H1 (cell line): ENCODE results near the gene PBX1. TPM values are rescaled to one million over a fixed set of nuclear protein-coding genes. Genes with fewer than 3 reads are reported as not detected.

Experiments
- CBX5 ChIP-seq: fragments of 300-800, 300-1000 bp; sonication (generic); IDR thresholded peaks from 2 replicates; pipeline ENCODE4 v1.7.1; 2016; ENCODE audit warnings: antibody characterized with exemption, low read length, low read depth
- CREB1 ChIP-seq: IDR thresholded peaks from 2 replicates; pipeline ENCODE4 v1.6.1; 2012; ENCODE audit warnings: inconsistent platforms
- CTCF ChIP-seq, 3 experiments: IDR thresholded peaks; 1 replicate in 2 of 3; 2 replicates in 1 of 3; pipeline versions ENCODE4 v1.5.1 to v1.6.1; 2011; ENCODE audit warnings: low read length in 3 of 3, mild to moderate bottlenecking in 3 of 3, inconsistent platforms in 2 of 3, low read depth in 1 of 3, moderate library complexity in 1 of 3; ENCODE audit not compliant: insufficient read depth in 1 of 3; ENCODE audit errors: control extremely low read depth in 1 of 3
- KDM4A ChIP-seq: IDR thresholded peaks from one replicate; pipeline ENCODE4 v1.7.1; 2012; ENCODE audit warnings: low read depth, mild to moderate bottlenecking, moderate library complexity, low read length, inconsistent platforms; ENCODE audit not compliant: severe bottlenecking
- polyA plus RNA-seq, 7 experiments: library from polyadenylated mRNA; depleted of rRNA in 3 of 7; stranded (reverse) in 5 of 7; unstranded in 2 of 7; fragments of >200 nt in 5 of 7; fragments of 200-250 nt in 2 of 7; gene quantifications; 1 replicate in 5 of 7; 2 replicates in 1 of 7; 4 replicates in 1 of 7; pipeline versions ENCODE4 v1.2.1 to v1.2.3, GENCODE V29; 2011 to 2013; ENCODE audit warnings: missing spikeins in 2 of 7, mixed read lengths in 2 of 7
- total RNA-seq: library from RNA; stranded (reverse); fragmentation: NEBNext Ultra II Directional; extraction: Animal tissue kit (Norgen Biotek cat#: 25700); gene quantifications from 2 replicates; pipeline ENCODE4 v1.2.1, GENCODE V29; 2021

The PBX1 gene
- total and polyA plus RNA-seq, 2 of the 8 experiments (the other 6 are each of a cell fraction or from before 2014, with no cell fraction given): 87.4 to 124 TPM

- TF ChIP-seq CTCF (IDR thresholded peaks at IDR 0.05; ENCODE audit: control extremely low read depth in 1 of 3, insufficient read depth in 1 of 3, low read depth in 1 of 3, low read length in 3 of 3): no peak
- no peak for TF ChIP-seq CREB1
- no peak for TF ChIP-seq CBX5
- TF ChIP-seq KDM4A: no peak
- TF ChIP-seq, all 59 proteins: peak for 0
These were observed 245.4 kb downstream of the PBX1 start (continued) for GRCh38 chr1:164804366-164804765.
